Transverse colon (tissue), 4 donors: ENCODE data around the gene ADGRF4. TPM values are rescaled to one million over a fixed set of nuclear protein-coding genes. Genes with fewer than 3 reads are reported as not detected.

Source experiments
- DNase-seq: peaks from one replicate; pipeline ENCODE4 v3.0.0-alpha.2; 2019
- H3K27ac ChIP-seq, 4 donors: fragments of 200-600 bp; sonication (generic); 2 replicates each; pipeline ENCODE4 v1.5.1; 2016 to 2018; ENCODE audit warnings: inconsistent platforms in 4 of 4
- H3K27me3 ChIP-seq: fragments of 200-600 bp; sonication (generic); 2 replicates; pipeline ENCODE4 v1.5.1; 2017; ENCODE audit warnings: inconsistent platforms
- H3K36me3 ChIP-seq, 4 donors: fragments of 200-600 bp; sonication (generic); 2 replicates each; pipeline ENCODE4 v1.5.1; 2017 to 2019; ENCODE audit warnings: inconsistent platforms in 4 of 4
- H3K4me1 ChIP-seq, 4 donors: fragments of 200-600 bp; sonication (generic); 2 replicates each; pipeline ENCODE4 v1.5.1; 2017 to 2020; ENCODE audit warnings: inconsistent platforms in 4 of 4
- H3K4me3 ChIP-seq, 4 donors: fragments of 200-600 bp; sonication (generic); 1 replicate in 1 of 4; 2 replicates in 3 of 4; pipeline versions ENCODE4 v1.5.1 to v1.6.1; 2017 to 2019; ENCODE audit warnings: inconsistent platforms in 4 of 4
- H3K9me3 ChIP-seq, 2 donors: fragments of 200-600 bp; sonication (generic); 2 replicates each; pipeline ENCODE4 v1.5.1; 2017 to 2019; ENCODE audit warnings: inconsistent platforms in 2 of 2
- EP300 ChIP-seq: sonication (generic); formaldehyde crosslinking; IDR thresholded peaks from one replicate; pipeline ENCODE4 v1.6.1; 2017; ENCODE audit warnings: antibody characterized with exemption, low read depth
- POLR2A ChIP-seq: fragments of 450-650 bp; IDR thresholded peaks from one replicate; pipeline ENCODE4 v1.6.1; 2016; ENCODE audit warnings: antibody characterized with exemption, mild to moderate bottlenecking, moderate library complexity
- POLR2AphosphoS5 ChIP-seq, 3 donors: sonication (generic); formaldehyde crosslinking; IDR thresholded peaks; one replicate each; pipeline ENCODE4 v1.6.1; 2016; ENCODE audit warnings: antibody characterized with exemption in 3 of 3
- WGBS, 2 donors: methylation state at CpG; one replicate each; pipeline ENCODE4 v1.1.5; 2018; ENCODE audit warnings: low coverage in 1 of 2; 5-methylcytosine and 5-hydroxymethylcytosine counted together
- in situ Hi-C, 4 donors: fragments of 200-750 bp; cut with MboI; loops; one replicate each; pipeline versions ENCODE4 v1.15.0 to v1.15.1; 2017; ENCODE audit warnings: low sequenced_read_pairs in 3 of 4, low pct_ligation_motif_present in 1 of 4, low pct_unique_long_range_greater_than_20kb in 1 of 4
- intact Hi-C: fragments of 100-400 bp; cut with DNase I; formaldehyde crosslinking; loops from one replicate; pipeline ENCODE4 v1.15.1; 2023; ENCODE audit warnings: low total_unique reads
- total RNA-seq, 4 donors: library from RNA; depleted of rRNA; stranded (reverse); fragments of >200 nt; gene quantifications; one replicate each; pipeline ENCODE4 v1.1.0, GENCODE V29; 2016
- TF ChIP-seq, protein P1 (sequence below), 5 experiments: fragments of 200-600 bp in 3 of 5; fragments of 450-650 bp in 2 of 5; sonication (generic) in 3 of 5; IDR thresholded peaks; 1 replicate in 2 of 5; 2 replicates in 3 of 5; pipeline ENCODE4 v1.5.1; 2016 to 2017; ENCODE audit warnings: antibody characterized with exemption in 5 of 5, inconsistent platforms in 3 of 5, mild to moderate bottlenecking in 2 of 5, moderate library complexity in 1 of 5

ADGRF4 gene
- total RNA-seq, 4 donors from 2014 or later = 2.0 to 3.5 (median 3.0) TPM; not detected in 1

GRCh38 chr6:47766445-47766844 is 68.1 kb downstream of the ADGRF4 start:
- H3K27ac ChIP-seq = no peak overlapping the region
- 90 to 95% methylated on average over 3 of the region's 3 CpGs for WGBS, 2 donors
- intact Hi-C loops = no loop called here

GRCh38 chr6:47767102-47767501 is 68.7 kb downstream of the ADGRF4 start:
- H3K27me3 ChIP-seq = no peaks in the 10 kb centered on the region
- no peak overlapping the region for H3K27ac ChIP-seq
- 49 to 94% methylated on average over 1 of the region's 1 CpG for WGBS, 2 donors
- no peak overlapping the region for H3K4me3 ChIP-seq
- H3K4me1 ChIP-seq = no peaks in the 10 kb centered on the region
- no peaks in the 10 kb centered on the region for H3K36me3 ChIP-seq
- intact Hi-C loops (no loop called here), in situ Hi-C loops (no loop called here)
- TF ChIP-seq POLR2AphosphoS5 (IDR thresholded peaks at IDR 0.05) (no peak), POLR2A (no peak), EP300 (no peak)
- TF ChIP-seq, protein P1, sequence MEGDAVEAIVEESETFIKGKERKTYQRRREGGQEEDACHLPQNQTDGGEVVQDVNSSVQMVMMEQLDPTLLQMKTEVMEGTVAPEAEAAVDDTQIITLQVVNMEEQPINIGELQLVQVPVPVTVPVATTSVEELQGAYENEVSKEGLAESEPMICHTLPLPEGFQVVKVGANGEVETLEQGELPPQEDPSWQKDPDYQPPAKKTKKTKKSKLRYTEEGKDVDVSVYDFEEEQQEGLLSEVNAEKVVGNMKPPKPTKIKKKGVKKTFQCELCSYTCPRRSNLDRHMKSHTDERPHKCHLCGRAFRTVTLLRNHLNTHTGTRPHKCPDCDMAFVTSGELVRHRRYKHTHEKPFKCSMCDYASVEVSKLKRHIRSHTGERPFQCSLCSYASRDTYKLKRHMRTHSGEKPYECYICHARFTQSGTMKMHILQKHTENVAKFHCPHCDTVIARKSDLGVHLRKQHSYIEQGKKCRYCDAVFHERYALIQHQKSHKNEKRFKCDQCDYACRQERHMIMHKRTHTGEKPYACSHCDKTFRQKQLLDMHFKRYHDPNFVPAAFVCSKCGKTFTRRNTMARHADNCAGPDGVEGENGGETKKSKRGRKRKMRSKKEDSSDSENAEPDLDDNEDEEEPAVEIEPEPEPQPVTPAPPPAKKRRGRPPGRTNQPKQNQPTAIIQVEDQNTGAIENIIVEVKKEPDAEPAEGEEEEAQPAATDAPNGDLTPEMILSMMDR (IDR thresholded peaks at IDR 0.05) = no peak
- H3K9me3 ChIP-seq = no peaks in the 10 kb centered on the region
- DNase-seq = no peak

More at GRCh38 chr6:47766445-47766844, 68.1 kb downstream of the ADGRF4 start:
- Histone ChIP-seq H3K36me3 (no peaks in the 10 kb centered on the region), H3K4me1 (no peaks in the 10 kb centered on the region), H3K4me3 (no peak overlapping the region), H3K9me3 (no peaks in the 10 kb centered on the region), H3K27me3 (no peaks in the 10 kb centered on the region)
- no peak for DNase-seq
- in situ Hi-C loops = no loop called here
- TF ChIP-seq POLR2A (no peak), POLR2AphosphoS5 (IDR thresholded peaks at IDR 0.05) (no peak), EP300 (no peak)
- TF ChIP-seq, protein P1 (IDR thresholded peaks at IDR 0.05) = no peak

GRCh38 chr6:47769982-47770381 is 71.6 kb downstream of the ADGRF4 start:
- Histone ChIP-seq H3K36me3 (no peaks in the 10 kb centered on the region), H3K27me3 (no peaks in the 10 kb centered on the region), H3K9me3 (no peaks in the 10 kb centered on the region), H3K4me3 (no peak overlapping the region), H3K27ac (no peak overlapping the region), H3K4me1 (no peaks in the 10 kb centered on the region)
- no peak for DNase-seq
- intact Hi-C loops = no loop called here
- TF ChIP-seq, protein P1 (IDR thresholded peaks at IDR 0.05) = no peak
- TF ChIP-seq EP300 = no peak
- in situ Hi-C loops = loop anchor here in 1 of 4 donors (5.0 kb wide), 1 partner anchor 358 kb away; no protein-coding TSS in a partner anchor

Other genes starting within 250 kb of the ADGRF4 start
- 100 to 1,000 TPM in 2 of 4 donors, 10 to 100 TPM in 2; 49.8 to 140 (median 93.3) TPM for gene CD2AP, start 220.8 kb upstream of the ADGRF4 start, total RNA-seq
- not detected for gene OPN5, start 83.5 kb downstream of the ADGRF4 start, total RNA-seq